Nephron progenitor cell (in vitro differentiated cells): ENCODE results near the gene ELAVL1.

ENCODE experiments used
- DNase-seq: peaks from one replicate; pipeline ENCODE4 v3.0.0; 2021
- H3K27ac Mint-ChIP-seq: 2 replicates; pipeline ENCODE4 v1.8.0; 2021; ENCODE audit warnings: mild to moderate bottlenecking, moderate library complexity, mixed read lengths
- H3K27me3 Mint-ChIP-seq: 2 replicates; pipeline ENCODE4 v1.8.0; 2021; ENCODE audit warnings: mild to moderate bottlenecking, low read depth, mixed read lengths; ENCODE audit not compliant: poor library complexity
- H3K36me3 Mint-ChIP-seq: 2 replicates; pipeline ENCODE4 v1.8.0; 2021; ENCODE audit warnings: low read depth, mixed read lengths
- H3K4me1 Mint-ChIP-seq: 2 replicates; pipeline ENCODE4 v1.8.0; 2021; ENCODE audit warnings: mixed read lengths
- H3K4me3 Mint-ChIP-seq: 2 replicates; pipeline ENCODE4 v1.8.0; 2021; ENCODE audit warnings: mild to moderate bottlenecking, moderate library complexity, mixed read lengths
- H3K9me3 Mint-ChIP-seq: 2 replicates; pipeline ENCODE4 v1.8.0; 2021; ENCODE audit warnings: mild to moderate bottlenecking, moderate library complexity, mixed read lengths
- TF ChIP-seq, protein P1 (sequence below): fragments of 200-600 bp; sonication (generic); IDR thresholded peaks from 2 replicates; pipeline ENCODE4 v1.5.0; 2021; ENCODE audit warnings: antibody characterized with exemption

ELAVL1 gene

DNA sequence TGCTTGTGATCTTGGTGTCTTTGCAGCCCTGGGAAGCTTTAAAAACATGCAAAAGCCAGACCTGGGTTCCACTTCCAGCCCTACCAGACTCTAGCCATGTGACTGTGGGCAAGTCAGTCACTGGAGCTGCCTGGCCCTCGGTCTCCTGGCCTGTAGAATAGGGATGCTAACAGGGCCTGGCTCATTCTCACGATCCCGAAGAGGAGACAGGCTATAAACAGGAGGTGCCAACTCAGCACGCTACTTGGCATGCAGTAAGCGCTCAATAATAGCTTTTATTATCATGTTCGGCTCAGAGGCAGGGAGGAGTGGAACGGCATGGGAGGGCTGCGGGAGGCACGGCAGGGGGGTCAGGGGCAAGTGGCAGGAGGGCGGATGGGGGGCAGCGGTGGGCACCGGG is 81.2 kb downstream of the ELAVL1 start:
- Mint-ChIP-seq H3K4me1 (peaks cover 47% of the 10 kb centered on the region), H3K9me3 (no peaks in the 10 kb centered on the region), H3K36me3 (peaks cover 4% of the 10 kb centered on the region), H3K27me3 (peaks cover 6% of the 10 kb centered on the region), H3K27ac (no peak overlapping the region), H3K4me3 (peak overlapping the region; percentile 67)
- TF ChIP-seq, protein P1, sequence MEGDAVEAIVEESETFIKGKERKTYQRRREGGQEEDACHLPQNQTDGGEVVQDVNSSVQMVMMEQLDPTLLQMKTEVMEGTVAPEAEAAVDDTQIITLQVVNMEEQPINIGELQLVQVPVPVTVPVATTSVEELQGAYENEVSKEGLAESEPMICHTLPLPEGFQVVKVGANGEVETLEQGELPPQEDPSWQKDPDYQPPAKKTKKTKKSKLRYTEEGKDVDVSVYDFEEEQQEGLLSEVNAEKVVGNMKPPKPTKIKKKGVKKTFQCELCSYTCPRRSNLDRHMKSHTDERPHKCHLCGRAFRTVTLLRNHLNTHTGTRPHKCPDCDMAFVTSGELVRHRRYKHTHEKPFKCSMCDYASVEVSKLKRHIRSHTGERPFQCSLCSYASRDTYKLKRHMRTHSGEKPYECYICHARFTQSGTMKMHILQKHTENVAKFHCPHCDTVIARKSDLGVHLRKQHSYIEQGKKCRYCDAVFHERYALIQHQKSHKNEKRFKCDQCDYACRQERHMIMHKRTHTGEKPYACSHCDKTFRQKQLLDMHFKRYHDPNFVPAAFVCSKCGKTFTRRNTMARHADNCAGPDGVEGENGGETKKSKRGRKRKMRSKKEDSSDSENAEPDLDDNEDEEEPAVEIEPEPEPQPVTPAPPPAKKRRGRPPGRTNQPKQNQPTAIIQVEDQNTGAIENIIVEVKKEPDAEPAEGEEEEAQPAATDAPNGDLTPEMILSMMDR = no peak
- no peak for DNase-seq

DNA sequence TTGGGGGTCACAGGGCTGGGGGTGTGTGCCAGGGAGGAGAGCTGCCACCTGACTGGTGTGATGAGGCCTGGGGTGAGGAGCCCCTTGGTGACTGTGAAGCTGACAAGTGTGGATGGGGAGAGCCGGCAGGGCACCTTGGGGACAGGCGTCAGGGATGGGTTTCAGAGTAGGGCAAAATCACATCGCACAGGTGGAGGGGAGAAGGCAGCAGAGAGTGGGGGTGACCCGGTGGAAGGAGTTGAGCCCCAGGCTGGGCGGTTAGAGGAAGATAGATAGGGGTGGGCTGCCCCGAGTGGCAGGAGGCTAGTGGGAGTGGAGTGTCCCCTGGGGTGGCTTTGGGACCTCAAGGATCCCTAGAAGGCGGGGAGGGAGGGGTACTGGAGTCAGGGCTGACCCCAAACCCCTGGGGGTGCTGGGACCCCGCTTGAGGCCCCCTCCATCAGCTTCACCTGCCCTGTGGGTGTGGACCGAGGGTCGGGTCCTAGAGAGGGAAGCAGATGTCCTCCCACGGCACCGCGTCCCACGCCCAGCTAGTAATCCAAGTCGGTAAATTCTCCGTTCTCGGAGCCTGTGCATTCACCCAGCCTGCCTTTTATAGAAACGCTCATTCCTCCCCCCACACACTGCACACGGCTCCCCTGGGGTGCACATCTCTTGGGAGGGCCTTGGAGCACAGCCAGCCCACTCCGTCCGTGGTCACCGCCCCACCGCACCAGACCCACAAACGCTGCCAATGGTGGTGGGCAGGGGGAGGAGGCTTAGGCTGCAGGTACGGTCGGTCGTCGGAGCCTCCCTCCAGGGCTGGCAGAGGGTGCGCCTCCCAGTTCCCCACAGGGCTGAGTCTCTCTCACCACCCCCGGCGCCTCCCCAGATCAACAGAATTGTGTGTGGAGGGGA is 81.9 kb downstream of the ELAVL1 start:
- Mint-ChIP-seq H3K9me3 (no peaks in the 10 kb centered on the region), H3K36me3 (peaks cover 4% of the 10 kb centered on the region), H3K27ac (peak overlapping the region; percentile 54), H3K4me3 (no peak overlapping the region), H3K27me3 (peaks cover 13% of the 10 kb centered on the region), H3K4me1 (peaks cover 40% of the 10 kb centered on the region)
- DNase-seq = no peak
- TF ChIP-seq, protein P1 = no peak

DNA sequence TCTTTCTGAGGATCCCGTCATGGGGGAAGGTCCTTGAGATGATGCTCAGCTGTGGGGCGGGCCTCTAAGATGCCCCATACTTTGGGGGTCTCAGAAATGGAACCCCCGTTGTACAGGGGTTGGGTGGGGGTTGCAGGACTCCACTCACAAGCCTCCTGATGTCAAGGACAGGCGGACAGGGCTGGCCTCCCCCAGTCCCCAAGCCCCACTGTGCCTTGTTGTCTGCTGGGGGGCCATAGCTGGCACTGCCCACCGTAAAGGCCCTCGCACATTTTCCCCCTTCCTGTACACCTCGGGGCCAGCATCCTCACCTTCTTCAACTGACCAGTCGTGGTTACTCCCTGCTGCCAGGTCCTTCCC is 82.6 kb downstream of the ELAVL1 start:
- H3K27ac Mint-ChIP-seq = no peak overlapping the region
- no peak overlapping the region for H3K4me3 Mint-ChIP-seq
- peaks cover 39% of the 10 kb centered on the region for H3K4me1 Mint-ChIP-seq
- H3K27me3 Mint-ChIP-seq = peaks cover 20% of the 10 kb centered on the region
- no peak for DNase-seq
- TF ChIP-seq, protein P1 = no peak
- peaks cover 4% of the 10 kb centered on the region for H3K36me3 Mint-ChIP-seq
- no peaks in the 10 kb centered on the region for H3K9me3 Mint-ChIP-seq

DNA sequence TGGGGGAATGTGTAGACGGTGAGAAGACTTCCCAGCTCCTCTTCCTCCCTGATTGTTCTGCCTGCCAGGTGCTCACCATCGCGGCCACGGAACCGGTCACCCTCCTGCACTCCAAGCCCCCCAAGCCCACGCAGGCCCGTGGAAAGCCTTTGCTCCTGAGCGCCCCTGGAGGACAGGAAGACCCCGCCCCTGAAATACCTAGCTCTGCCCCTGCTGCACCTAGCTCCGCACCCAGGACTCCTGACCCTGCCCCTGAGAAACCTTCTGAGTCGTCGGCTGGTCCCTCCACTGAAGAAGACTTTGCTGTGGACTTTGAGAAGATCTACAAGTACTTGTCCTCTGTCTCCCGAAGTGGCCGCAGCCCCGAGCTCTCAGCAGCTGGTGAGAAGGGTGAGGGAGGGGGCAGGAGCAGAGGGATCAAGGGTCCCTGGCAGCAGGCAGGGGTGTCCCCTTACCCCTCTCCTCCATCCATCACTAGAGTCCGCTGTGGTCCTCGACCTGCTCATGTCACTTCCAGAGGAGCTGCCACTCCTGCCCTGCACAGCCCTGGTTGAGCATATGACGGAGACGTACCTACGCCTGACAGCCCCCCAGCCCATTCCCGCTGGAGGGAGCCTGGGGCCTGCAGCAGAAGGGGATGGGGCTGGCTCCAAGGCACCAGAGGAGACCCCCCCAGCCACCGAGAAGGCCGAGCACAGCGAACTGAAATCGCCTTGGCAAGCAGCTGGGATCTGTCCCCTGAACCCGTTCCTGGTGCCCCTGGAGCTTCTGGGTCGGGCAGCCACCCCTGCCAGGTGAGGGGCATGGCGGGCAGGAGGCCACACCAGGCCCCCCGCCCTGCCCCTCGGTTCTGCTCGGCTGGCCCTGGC is 83.2 kb downstream of the ELAVL1 start:
- peaks cover 4% of the 10 kb centered on the region for H3K36me3 Mint-ChIP-seq
- TF ChIP-seq, protein P1 = no peak
- no peak overlapping the region for H3K27ac Mint-ChIP-seq
- no peak for DNase-seq
- H3K27me3 Mint-ChIP-seq = peaks cover 26% of the 10 kb centered on the region
- H3K9me3 Mint-ChIP-seq = no peaks in the 10 kb centered on the region
- H3K4me1 Mint-ChIP-seq = peaks cover 39% of the 10 kb centered on the region
- H3K4me3 Mint-ChIP-seq = no peak overlapping the region

DNA sequence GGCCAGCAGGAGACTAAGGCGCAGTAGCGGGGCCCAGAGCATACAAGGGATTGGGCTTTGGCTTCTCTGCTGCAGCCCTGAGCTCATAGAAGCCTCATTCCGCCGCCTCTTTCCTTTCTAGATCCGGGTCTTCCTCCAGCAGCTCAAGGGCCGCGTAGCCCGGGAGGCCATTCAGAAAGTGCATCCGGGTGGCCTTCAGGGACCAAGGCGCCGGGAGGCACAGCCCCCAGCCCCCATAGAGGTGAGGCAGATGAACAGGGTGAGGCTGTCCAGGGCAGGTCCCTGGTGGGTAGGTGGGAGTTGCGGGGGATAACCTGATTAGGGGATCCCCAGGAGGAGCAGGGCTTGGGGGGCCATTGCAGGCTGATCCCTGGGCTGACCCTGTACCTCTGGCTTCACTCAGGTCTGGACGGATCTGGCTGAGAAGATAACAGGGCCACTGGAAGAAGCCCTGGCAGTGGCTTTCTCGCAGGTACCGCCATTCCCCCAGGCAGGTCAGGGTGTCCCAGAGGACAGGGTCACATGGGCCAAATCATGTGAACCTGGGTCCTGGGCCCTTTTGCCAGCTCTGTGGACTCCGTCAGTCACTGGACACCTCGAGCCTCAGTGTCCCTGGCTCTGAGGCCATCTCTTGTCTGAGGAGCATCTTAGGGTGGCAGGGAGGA is 84.0 kb downstream of the ELAVL1 start:
- Mint-ChIP-seq H3K9me3 (no peaks in the 10 kb centered on the region), H3K4me3 (peak overlapping the region; percentile 85), H3K27ac (peak overlapping the region; percentile 81), H3K4me1 (peaks cover 40% of the 10 kb centered on the region), H3K36me3 (peaks cover 4% of the 10 kb centered on the region), H3K27me3 (peaks cover 34% of the 10 kb centered on the region)
- TF ChIP-seq, protein P1 = no peak
- no peak for DNase-seq
